Loucy (cell line): Measurements from ENCODE around the gene PAX7.

Experiments
- H2AFZ ChIP-seq: fragments of 200-600 bp; sonication (generic); 2 replicates; pipeline ENCODE4 v1.6.0; 2016; ENCODE audit warnings: antibody characterized with exemption, mild to moderate bottlenecking, low read length, moderate library complexity
- H3F3A ChIP-seq: fragments of 200-600 bp; 2 replicates; pipeline ENCODE4 v1.6.0; 2016; ENCODE audit warnings: antibody characterized with exemption, low read depth, mild to moderate bottlenecking
- H3K27me3 ChIP-seq: fragments of 200-600 bp; sonication (generic); 2 replicates; pipeline ENCODE4 v1.6.1; 2014; ENCODE audit warnings: low read length, mild to moderate bottlenecking; ENCODE audit not compliant: insufficient read depth, poor library complexity, severe bottlenecking
- H3K36me3 ChIP-seq: fragments of 200-600 bp; sonication (generic); 2 replicates; pipeline ENCODE4 v1.6.1; 2016; ENCODE audit warnings: low read length; ENCODE audit not compliant: insufficient read depth
- H3K4me1 ChIP-seq: fragments of 200-600 bp; sonication (generic); 2 replicates; pipeline ENCODE4 v1.5.1; 2014; ENCODE audit warnings: low read length, mild to moderate bottlenecking; ENCODE audit not compliant: insufficient read depth, poor library complexity, severe bottlenecking
- H3K4me2 ChIP-seq: fragments of 200-600 bp; sonication (generic); 2 replicates; pipeline ENCODE4 v1.6.0; 2014; ENCODE audit warnings: antibody characterized with exemption, low read length, low read depth, mild to moderate bottlenecking; ENCODE audit not compliant: poor library complexity, severe bottlenecking
- H3K4me3 ChIP-seq: fragments of 200-600 bp; sonication (generic); 2 replicates; pipeline ENCODE4 v1.5.1; 2014; ENCODE audit warnings: low read length, mild to moderate bottlenecking, mixed read lengths; ENCODE audit not compliant: poor library complexity, severe bottlenecking
- H3K79me2 ChIP-seq: fragments of 200-600 bp; sonication (generic); 2 replicates; pipeline ENCODE4 v1.6.1; 2014; ENCODE audit warnings: low read length; ENCODE audit not compliant: insufficient read depth
- H3K9ac ChIP-seq: fragments of 200-600 bp; sonication (generic); 2 replicates; pipeline ENCODE4 v1.6.0; 2014; ENCODE audit warnings: mild to moderate bottlenecking, low read depth, low read length, moderate library complexity; ENCODE audit not compliant: poor library complexity, severe bottlenecking
- H3K9me2 ChIP-seq: fragments of 200-600 bp; sonication (generic); replicated peaks from 2 replicates; pipeline ENCODE4 v1.6.1; 2016; ENCODE audit warnings: low read depth, low read length, mixed read lengths
- H3K9me3 ChIP-seq: fragments of 200-600 bp; sonication (generic); 2 replicates; pipeline ENCODE4 v1.6.1; 2014; ENCODE audit warnings: mild to moderate bottlenecking, antibody characterized with exemption, low read length, low read depth; ENCODE audit not compliant: insufficient read depth
- H4K20me1 ChIP-seq: fragments of 200-600 bp; sonication (generic); 2 replicates; pipeline ENCODE4 v1.6.0; 2014; ENCODE audit warnings: antibody characterized with exemption, low read length, mild to moderate bottlenecking; ENCODE audit not compliant: insufficient read depth, poor library complexity, severe bottlenecking
- CTCF ChIP-seq: fragments of 200-600 bp; sonication (generic); conservative IDR thresholded peaks from 2 replicates; pipeline ENCODE4 v1.5.1; 2014; ENCODE audit warnings: mild to moderate bottlenecking, antibody characterized with exemption, low read length
- EZH2phosphoT487 ChIP-seq: fragments of 200-600 bp; IDR thresholded peaks from 2 replicates; pipeline ENCODE4 v1.6.1; 2018; ENCODE audit warnings: antibody characterized with exemption, mild to moderate bottlenecking, moderate library complexity, borderline replicate concordance

PAX7 gene

GRCh38 chr1:18714404-18715175 lies 83.9 kb downstream of the PAX7 start:
- TF ChIP-seq EZH2phosphoT487 (no peak), CTCF (no peak)
- H3K79me2 ChIP-seq = no peaks in the 10 kb centered on the region
- H3K9ac ChIP-seq = no peak overlapping the region
- no peaks in the 10 kb centered on the region for H3K36me3 ChIP-seq
- no peak overlapping the region for H2AFZ ChIP-seq
- H3K9me2 ChIP-seq = no peaks in the 10 kb centered on the region
- no peak overlapping the region for H3K4me2 ChIP-seq
- H3K27me3 ChIP-seq = no peaks in the 10 kb centered on the region
- no peaks in the 10 kb centered on the region for H4K20me1 ChIP-seq
- no peaks in the 10 kb centered on the region for H3K9me3 ChIP-seq
- H3K4me3 ChIP-seq = no peak overlapping the region
- no peaks in the 10 kb centered on the region for H3K4me1 ChIP-seq
- H3F3A ChIP-seq = no peaks in the 10 kb centered on the region

GRCh38 chr1:18716112-18716784 lies 85.6 kb downstream of the PAX7 start:
- no peaks in the 10 kb centered on the region for H3K4me1 ChIP-seq
- no peak for TF ChIP-seq EZH2phosphoT487
- no peak for TF ChIP-seq CTCF
- H3K9me3 ChIP-seq = no peaks in the 10 kb centered on the region
- H3K27me3 ChIP-seq = no peaks in the 10 kb centered on the region
- H3K9me2 ChIP-seq = no peaks in the 10 kb centered on the region
- H3K4me3 ChIP-seq = no peak overlapping the region
- no peak overlapping the region for H3K4me2 ChIP-seq
- no peaks in the 10 kb centered on the region for H3K79me2 ChIP-seq
- H4K20me1 ChIP-seq = no peaks in the 10 kb centered on the region
- no peaks in the 10 kb centered on the region for H3F3A ChIP-seq
- H3K9ac ChIP-seq = no peak overlapping the region
- no peak overlapping the region for H2AFZ ChIP-seq
- no peaks in the 10 kb centered on the region for H3K36me3 ChIP-seq

- no peak overlapping the region for H2AFZ ChIP-seq
- no peaks in the 10 kb centered on the region for H3F3A ChIP-seq
- TF ChIP-seq EZH2phosphoT487 (no peak), CTCF (no peak)
- H3K4me1 ChIP-seq = no peaks in the 10 kb centered on the region
- no peaks in the 10 kb centered on the region for H4K20me1 ChIP-seq
- H3K9me3 ChIP-seq = no peaks in the 10 kb centered on the region
- H3K36me3 ChIP-seq = no peaks in the 10 kb centered on the region
- H3K9ac ChIP-seq = no peak overlapping the region
- no peaks in the 10 kb centered on the region for H3K79me2 ChIP-seq
- no peaks in the 10 kb centered on the region for H3K9me2 ChIP-seq
- no peaks in the 10 kb centered on the region for H3K27me3 ChIP-seq
- no peak overlapping the region for H3K4me2 ChIP-seq
- H3K4me3 ChIP-seq = no peak overlapping the region
Measured at GRCh38 chr1:18716785-18717678, 86.4 kb downstream of the PAX7 start.
